Measurements from ENCODE around the gene POLR2E. TPM values are rescaled to one million over a fixed set of nuclear protein-coding genes. Genes with fewer than 3 reads are reported as not detected.

Gene POLR2E
- total and polyA plus RNA-seq, 9 of the 15 experiments (the other 6 are each of a cell fraction or from before 2014, with no cell fraction given): 3.4 to 413 (median 244) TPM

- Histone ChIP-seq H3K4me2 (ENCODE audit: insufficient read depth, low read length) (no peak overlapping the region), H3K36me3 (ENCODE audit: control insufficient read depth, insufficient read depth, low read length) (peaks cover 87% of the 10 kb centered on the region), H2AFZ (ENCODE audit: low read depth, low read length) (no peak overlapping the region), H3K4me1 (replicated peaks in 1 of 2; ENCODE audit: control insufficient read depth in 2 of 2, insufficient read depth in 2 of 2, low read length in 2 of 2) (peaks cover 6 to 60% of the 10 kb centered on the region in 2 experiments; a peak in 4 of 5 replicates), H3K9me1 (ENCODE audit: control insufficient read depth, insufficient read depth, low read length) (no peaks in the 10 kb centered on the region), H3K9ac (ENCODE audit: insufficient read depth in 1 of 2, low read depth in 2 of 2, low read length in 2 of 2) (peak overlapping the region in 1 of 2 experiments; percentile 61; a peak in 2 of 4 replicates), H3K9me3 (replicated peaks; ENCODE audit: control insufficient read depth, insufficient read depth, low read depth, low read length) (no peaks in the 10 kb centered on the region), H3K27me3 (ENCODE audit: control insufficient read depth in 2 of 2, insufficient read depth in 2 of 2, low read length in 2 of 2) (no peaks in the 10 kb centered on the region), H4K20me1 (replicated peaks; ENCODE audit: control insufficient read depth, insufficient read depth, low read length) (no peaks in the 10 kb centered on the region; the same call in 1 of the 2 replicates), H3K79me2 (ENCODE audit: control insufficient read depth, insufficient read depth, low read length) (no peaks in the 10 kb centered on the region; the same call in 2 of the 3 replicates), H3K27ac (ENCODE audit: extremely low read depth, low read depth, low read length) (no peak overlapping the region), H3K4me3 (no peak overlapping the region)
- ATAC-seq (no peak), DNase-seq (ENCODE audit: extremely low read depth in 1 of 4, low spot score in 3 of 4) (no peak), FAIRE-seq (no peak)
- TF ChIP-seq TRIM25 (IDR thresholded peaks at IDR 0.05; ENCODE audit: borderline replicate concordance) (no peak), CXXC5 (CRISPR knock-in tag; IDR thresholded peaks at IDR 0.05) (no peak), FIP1L1 (IDR thresholded peaks at IDR 0.05; ENCODE audit: low read depth, low read length, poor library complexity, severe bottlenecking) (peak; percentile 42), ZBTB1 (CRISPR knock-in tag; IDR thresholded peaks at IDR 0.05; ENCODE audit: borderline replicate concordance, low read depth) (no peak), MED1 (CRISPR knock-in tag; IDR thresholded peaks at IDR 0.05; ENCODE audit: borderline replicate concordance) (no peak), RBM22 (IDR thresholded peaks at IDR 0.05; ENCODE audit: low read depth, low read length, poor library complexity, severe bottlenecking) (peak; percentile 41), KHSRP (IDR thresholded peaks at IDR 0.05) (no peak), ZNF347 (CRISPR knock-in tag; IDR thresholded peaks at IDR 0.05; ENCODE audit: low read depth) (no peak), HDGF (IDR thresholded peaks at IDR 0.05) (0 out of 2 replicates have a peak, but pooled peaks have one; percentile 50), CREM (IDR thresholded peaks at IDR 0.05; ENCODE audit: low read depth) (no peak), ASH1L (IDR thresholded peaks at IDR 0.05; ENCODE audit: borderline replicate concordance, low read depth, partially characterized antibody) (no peak)
- TF ChIP-seq, protein P1, sequence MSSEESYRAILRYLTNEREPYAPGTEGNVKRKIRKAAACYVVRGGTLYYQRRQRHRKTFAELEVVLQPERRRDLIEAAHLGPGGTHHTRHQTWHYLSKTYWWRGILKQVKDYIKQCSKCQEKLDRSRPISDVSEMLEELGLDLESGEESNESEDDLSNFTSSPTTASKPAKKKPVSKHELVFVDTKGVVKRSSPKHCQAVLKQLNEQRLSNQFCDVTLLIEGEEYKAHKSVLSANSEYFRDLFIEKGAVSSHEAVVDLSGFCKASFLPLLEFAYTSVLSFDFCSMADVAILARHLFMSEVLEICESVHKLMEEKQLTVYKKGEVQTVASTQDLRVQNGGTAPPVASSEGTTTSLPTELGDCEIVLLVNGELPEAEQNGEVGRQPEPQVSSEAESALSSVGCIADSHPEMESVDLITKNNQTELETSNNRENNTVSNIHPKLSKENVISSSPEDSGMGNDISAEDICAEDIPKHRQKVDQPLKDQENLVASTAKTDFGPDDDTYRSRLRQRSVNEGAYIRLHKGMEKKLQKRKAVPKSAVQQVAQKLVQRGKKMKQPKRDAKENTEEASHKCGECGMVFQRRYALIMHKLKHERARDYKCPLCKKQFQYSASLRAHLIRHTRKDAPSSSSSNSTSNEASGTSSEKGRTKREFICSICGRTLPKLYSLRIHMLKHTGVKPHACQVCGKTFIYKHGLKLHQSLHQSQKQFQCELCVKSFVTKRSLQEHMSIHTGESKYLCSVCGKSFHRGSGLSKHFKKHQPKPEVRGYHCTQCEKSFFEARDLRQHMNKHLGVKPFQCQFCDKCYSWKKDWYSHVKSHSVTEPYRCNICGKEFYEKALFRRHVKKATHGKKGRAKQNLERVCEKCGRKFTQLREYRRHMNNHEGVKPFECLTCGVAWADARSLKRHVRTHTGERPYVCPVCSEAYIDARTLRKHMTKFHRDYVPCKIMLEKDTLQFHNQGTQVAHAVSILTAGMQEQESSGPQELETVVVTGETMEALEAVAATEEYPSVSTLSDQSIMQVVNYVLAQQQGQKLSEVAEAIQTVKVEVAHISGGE (CRISPR knock-in tag; IDR thresholded peaks at IDR 0.05): 0 out of 6 replicates have a peak, but pooled peaks of 1 of the 3 experiments have one; percentile 18
- ChIA-PET POLR2A (interaction anchor here (1.0 to 1.5 kb wide), 3 partner anchors 10 to 95 kb away, joined by 3 to 12 read pairs (median 5); no protein-coding TSS in a partner anchor), CTCF (ENCODE audit: low intra/inter-chr PET ratio) (no interaction called here)
- 92% methylated on average over 24 of the region's 63 CpGs for WGBS (ENCODE audit: insufficient coverage, low coverage, missing lambda C conversion rate)
- intact Hi-C loops (cut with micrococcal nuclease): no loop called here
- in situ Hi-C loops (cut with MboI): no loop called here
- no TSS peak for BruUV-seq (replicated peaks)
These were observed 27.1 kb upstream of the POLR2E start for GRCh38 chr19:1122021-1122971.

Measured in K562 (cell line).